Esophagus muscularis mucosa (tissue), 3 donors: ENCODE results near the gene GRB14.

Experiments used
- POLR2AphosphoS5 ChIP-seq, 2 donors: sonication (generic); formaldehyde crosslinking; IDR thresholded peaks; one replicate each; pipeline ENCODE4 v1.6.1; 2017; ENCODE audit warnings: antibody characterized with exemption in 2 of 2
- TF ChIP-seq, protein P1 (sequence below), 3 experiments: fragments of 200-600 bp in 2 of 3; fragments of 450-650 bp in 1 of 3; sonication (generic) in 2 of 3; IDR thresholded peaks; one replicate each; pipeline ENCODE4 v1.5.1; 2017 to 2019; ENCODE audit warnings: antibody characterized with exemption in 3 of 3, mild to moderate bottlenecking in 2 of 3, moderate library complexity in 1 of 3

DNA sequence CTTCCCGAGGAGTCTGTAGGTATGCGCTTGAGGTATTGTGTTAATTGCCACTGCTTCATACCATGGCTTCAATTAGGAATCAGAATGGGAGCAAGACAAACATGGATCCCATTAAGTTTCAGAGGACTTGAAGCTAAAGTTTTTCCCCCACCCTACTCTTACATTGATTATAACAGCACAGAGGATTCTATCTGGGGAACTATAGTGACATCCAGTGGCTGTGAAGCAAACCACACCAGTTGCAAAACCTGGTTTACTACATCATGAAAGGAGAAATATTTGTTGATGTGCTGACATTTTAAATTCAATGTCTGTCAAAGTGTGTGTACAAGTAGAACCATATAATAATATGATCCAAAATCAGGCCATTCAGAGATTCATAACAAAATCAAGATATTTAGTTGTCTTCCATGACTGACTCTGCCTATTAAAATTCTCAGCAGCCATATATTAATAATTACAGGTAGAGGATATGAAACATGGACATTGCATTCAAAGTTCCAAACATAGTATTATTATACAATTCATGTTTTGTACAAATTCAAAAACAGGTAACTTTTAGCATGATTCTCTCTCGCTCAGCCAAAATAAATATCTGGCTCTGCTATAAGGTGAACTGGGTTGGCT lies 82.9 kb downstream of the GRB14 start:
- TF ChIP-seq POLR2AphosphoS5 (IDR thresholded peaks at IDR 0.05) = no peak
- TF ChIP-seq, protein P1, sequence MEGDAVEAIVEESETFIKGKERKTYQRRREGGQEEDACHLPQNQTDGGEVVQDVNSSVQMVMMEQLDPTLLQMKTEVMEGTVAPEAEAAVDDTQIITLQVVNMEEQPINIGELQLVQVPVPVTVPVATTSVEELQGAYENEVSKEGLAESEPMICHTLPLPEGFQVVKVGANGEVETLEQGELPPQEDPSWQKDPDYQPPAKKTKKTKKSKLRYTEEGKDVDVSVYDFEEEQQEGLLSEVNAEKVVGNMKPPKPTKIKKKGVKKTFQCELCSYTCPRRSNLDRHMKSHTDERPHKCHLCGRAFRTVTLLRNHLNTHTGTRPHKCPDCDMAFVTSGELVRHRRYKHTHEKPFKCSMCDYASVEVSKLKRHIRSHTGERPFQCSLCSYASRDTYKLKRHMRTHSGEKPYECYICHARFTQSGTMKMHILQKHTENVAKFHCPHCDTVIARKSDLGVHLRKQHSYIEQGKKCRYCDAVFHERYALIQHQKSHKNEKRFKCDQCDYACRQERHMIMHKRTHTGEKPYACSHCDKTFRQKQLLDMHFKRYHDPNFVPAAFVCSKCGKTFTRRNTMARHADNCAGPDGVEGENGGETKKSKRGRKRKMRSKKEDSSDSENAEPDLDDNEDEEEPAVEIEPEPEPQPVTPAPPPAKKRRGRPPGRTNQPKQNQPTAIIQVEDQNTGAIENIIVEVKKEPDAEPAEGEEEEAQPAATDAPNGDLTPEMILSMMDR (IDR thresholded peaks at IDR 0.05) = peak; percentile 25 to 51 (median 41)
